ENCODE data around the gene SLIT3.

DNA sequence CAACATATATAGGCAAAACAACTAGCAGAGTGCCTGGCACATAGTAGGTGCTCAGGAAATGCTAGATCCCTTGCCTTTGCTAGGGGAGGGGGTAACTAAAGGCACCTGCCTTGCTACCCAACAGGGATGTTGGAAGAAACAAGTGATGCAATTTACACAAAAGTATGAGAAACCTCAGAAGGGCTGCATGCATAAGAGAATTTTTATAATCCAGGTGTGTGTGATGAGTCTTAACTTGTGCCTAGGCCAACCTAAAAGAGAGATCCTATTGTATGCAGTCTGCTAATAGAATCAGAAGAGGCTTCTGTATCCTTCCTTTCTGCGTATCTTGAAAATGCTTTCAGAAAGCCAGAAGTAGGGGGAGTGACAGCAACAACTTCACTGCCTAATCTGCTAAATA lies 135.9 kb downstream of the SLIT3 start:
- TF ChIP-seq EZH2 (IDR thresholded peaks at IDR 0.05) (no peak), POLR2AphosphoS5 (IDR thresholded peaks at IDR 0.05; ENCODE audit: borderline replicate concordance, low read depth, low read length) (no peak), FOXP2 (optimal IDR thresholded peaks at IDR 0.05; ENCODE audit: control extremely low read depth, extremely low read length, insufficient read depth) (no peak)

All from SK-N-MC (cell line).